H1 (cell line): ENCODE data around the gene CMYA5. TPM values are rescaled to one million over a fixed set of nuclear protein-coding genes. Genes with fewer than 3 reads are reported as not detected.

Experiments
- CTCF ChIA-PET: fragments of 300-600 bp; sonication (Branson Sonifier 250); formaldehyde crosslinking; loops from one replicate; lab custom pipeline; 2021; ENCODE audit not compliant: partially characterized antibody; lab: Charles Lee
- POLR2A ChIA-PET: fragments of 300-600 bp; sonication (Branson Sonifier 250); formaldehyde crosslinking; loops from one replicate; lab custom pipeline; 2021; ENCODE audit warnings: inconsistent platforms; ENCODE audit not compliant: partially characterized antibody; lab: Charles Lee
- DNase-seq, 2 experiments: peaks; one replicate each; pipeline versions ENCODE4 v3.0.0 to v3.0.0-alpha.2; 2010 to 2022; ENCODE audit warnings: low spot score in 2 of 2, low read depth in 1 of 2, mixed read lengths in 1 of 2
- FAIRE-seq: peaks from 2 replicates; lab custom pipeline; 2011; peaks lifted over from hg19 to GRCh38; lab: Jason Lieb, UNC
- H2AFZ ChIP-seq: 2 replicates; pipeline ENCODE4 v1.8.1; 2012; ENCODE audit warnings: low read length, inconsistent platforms
- H2AK5ac ChIP-seq: 2 replicates; pipeline ENCODE4 v1.6.1; 2013; ENCODE audit warnings: low read depth, low read length
- H2BK120ac ChIP-seq: replicated peaks from 2 replicates; pipeline ENCODE3; 2013; ENCODE audit warnings: low read depth, low read length, inconsistent platforms
- H2BK12ac ChIP-seq: 2 replicates; pipeline ENCODE4 v1.6.1; 2013; ENCODE audit warnings: low read depth, low read length
- H2BK15ac ChIP-seq: 2 replicates; pipeline ENCODE4 v1.6.1; 2013; ENCODE audit warnings: low read length
- H2BK20ac ChIP-seq: 2 replicates; pipeline ENCODE4 v1.6.1; 2013; ENCODE audit warnings: low read length
- H2BK5ac ChIP-seq: 2 replicates; pipeline ENCODE4 v1.6.1; 2013; ENCODE audit warnings: low read depth, low read length
- H3K14ac ChIP-seq: 2 replicates; pipeline ENCODE4 v1.6.1; 2013; ENCODE audit warnings: inconsistent platforms; ENCODE audit not compliant: insufficient read length
- H3K18ac ChIP-seq: 2 replicates; pipeline ENCODE4 v1.6.1; 2013; ENCODE audit warnings: low read length; ENCODE audit errors: extremely low read depth
- H3K23ac ChIP-seq: 2 replicates; pipeline ENCODE4 v1.6.1; 2013; ENCODE audit warnings: inconsistent platforms; ENCODE audit not compliant: insufficient read length
- H3K23me2 ChIP-seq: 2 replicates; pipeline ENCODE4 v1.6.1; 2013; ENCODE audit warnings: low read depth, low read length
- H3K27ac ChIP-seq: 2 replicates; pipeline ENCODE4 v1.6.1; 2011; ENCODE audit warnings: low read depth, low read length, inconsistent platforms
- H3K27me3 ChIP-seq, 4 experiments: replicated peaks in 1 of 4; 1 replicate in 1 of 4; 2 replicates in 3 of 4; pipeline versions ENCODE4 v1.6.1 to v1.8.1; 2011 to 2013; ENCODE audit warnings: low read length in 3 of 4, mild to moderate bottlenecking in 3 of 4, inconsistent platforms in 2 of 4, mixed read lengths in 2 of 4, moderate library complexity in 1 of 4; ENCODE audit not compliant: control insufficient read depth in 3 of 4, insufficient read depth in 3 of 4; ENCODE audit errors: extremely low read depth in 1 of 4
- H3K36me3 ChIP-seq, 4 experiments: 2 replicates each; pipeline versions ENCODE4 v1.6.1 to v1.8.1; 2011 to 2013; ENCODE audit warnings: mild to moderate bottlenecking in 4 of 4, low read length in 3 of 4, moderate library complexity in 2 of 4, control low read depth in 1 of 4, inconsistent platforms in 1 of 4; ENCODE audit not compliant: insufficient read depth in 4 of 4, control insufficient read depth in 2 of 4
- H3K4ac ChIP-seq: replicated peaks from 2 replicates; pipeline ENCODE3; 2013; ENCODE audit warnings: low read length, low read depth, mixed read lengths, inconsistent platforms; ENCODE audit not compliant: insufficient read length
- H3K4me1 ChIP-seq, 4 experiments: replicated peaks in 1 of 4; 1 replicate in 1 of 4; 2 replicates in 3 of 4; pipeline versions ENCODE4 v1.6.1 to v1.8.1; 2011 to 2013; ENCODE audit warnings: low read length in 3 of 4, inconsistent platforms in 2 of 4, mixed read lengths in 1 of 4; ENCODE audit not compliant: insufficient read depth in 4 of 4, control insufficient read depth in 3 of 4
- H3K4me2 ChIP-seq, 2 experiments: 2 replicates each; pipeline versions ENCODE4 v1.6.1 to v1.8.1; 2011 to 2013; ENCODE audit warnings: low read depth in 2 of 2, low read length in 2 of 2, control low read depth in 1 of 2, inconsistent platforms in 1 of 2, mild to moderate bottlenecking in 1 of 2; ENCODE audit not compliant: insufficient read depth in 1 of 2
- H3K4me3 ChIP-seq, 4 experiments: fragments of 200-600, 300-600 bp in 1 of 4; sonication (generic), shearing (Covaris generic), sonication (Bioruptor Twin) in 1 of 4; 2 replicates each; pipeline versions ENCODE4 v1.5.1 to v1.8.1; 2011 to 2016; ENCODE audit warnings: low read length in 4 of 4, low read depth in 3 of 4, control low read depth in 2 of 4, inconsistent platforms in 2 of 4, mild to moderate bottlenecking in 2 of 4, mixed read lengths in 1 of 4, moderate library complexity in 1 of 4; ENCODE audit not compliant: insufficient read depth in 2 of 4; ENCODE audit errors: extremely low read depth in 1 of 4
- H3K56ac ChIP-seq: replicated peaks from 2 replicates; pipeline ENCODE3; 2013; ENCODE audit warnings: low read depth, mild to moderate bottlenecking, mixed read lengths, low read length, inconsistent platforms; ENCODE audit not compliant: insufficient read length
- H3K79me1 ChIP-seq: 2 replicates; pipeline ENCODE4 v1.6.1; 2013; ENCODE audit warnings: low read depth, low read length, control low read depth
- H3K79me2 ChIP-seq, 2 experiments: 2 replicates each; pipeline versions ENCODE4 v1.6.1 to v1.8.1; 2012 to 2013; ENCODE audit warnings: low read length in 2 of 2, mild to moderate bottlenecking in 2 of 2, inconsistent platforms in 1 of 2; ENCODE audit not compliant: insufficient read depth in 2 of 2, control insufficient read depth in 1 of 2
- H3K9ac ChIP-seq, 4 experiments: replicated peaks in 1 of 4; 1 replicate in 1 of 4; 2 replicates in 3 of 4; pipeline versions ENCODE4 v1.6.1 to v1.8.1; 2011 to 2013; ENCODE audit warnings: low read depth in 3 of 4, low read length in 3 of 4, control low read depth in 2 of 4, mild to moderate bottlenecking in 2 of 4, moderate library complexity in 2 of 4, inconsistent platforms in 1 of 4; ENCODE audit errors: extremely low read depth in 1 of 4
- H3K9me3 ChIP-seq, 2 experiments: 2 replicates each; pipeline versions ENCODE4 v1.6.1 to v1.8.1; 2012 to 2013; ENCODE audit warnings: mild to moderate bottlenecking in 2 of 2, moderate library complexity in 2 of 2, control low read depth in 1 of 2, inconsistent platforms in 1 of 2, low read depth in 1 of 2, low read length in 1 of 2, mixed read lengths in 1 of 2; ENCODE audit not compliant: insufficient read depth in 2 of 2
- H4K20me1 ChIP-seq, 2 experiments: replicated peaks in 1 of 2; 2 replicates each; pipeline versions ENCODE3 to v1.8.1; 2011 to 2013; ENCODE audit warnings: inconsistent platforms in 2 of 2, low read length in 2 of 2, mild to moderate bottlenecking in 1 of 2; ENCODE audit not compliant: insufficient read depth in 2 of 2, control insufficient read depth in 1 of 2
- H4K5ac ChIP-seq: 2 replicates; pipeline ENCODE4 v1.6.1; 2013; ENCODE audit warnings: low read length, low read depth, mixed read lengths, inconsistent platforms; ENCODE audit not compliant: insufficient read length
- H4K8ac ChIP-seq: 2 replicates; pipeline ENCODE4 v1.8.0; 2013; ENCODE audit warnings: mild to moderate bottlenecking, moderate library complexity, low read length, inconsistent platforms; ENCODE audit not compliant: insufficient read depth; ENCODE audit errors: extremely low read depth
- H4K91ac ChIP-seq: replicated peaks from 2 replicates; pipeline ENCODE3; 2013; ENCODE audit warnings: low read length, mixed read lengths, inconsistent platforms; ENCODE audit not compliant: insufficient read length
- SAP30 ChIP-seq: fragments of 300-600 bp; sonication (generic); IDR thresholded peaks from 2 replicates; pipeline ENCODE4 v1.7.1; 2012; ENCODE audit warnings: low read length, moderate library complexity, mild to moderate bottlenecking, inconsistent platforms; ENCODE audit not compliant: insufficient read depth, insufficient replicate concordance
- SIX5 ChIP-seq: IDR thresholded peaks from 2 replicates; pipeline ENCODE4 v1.6.1; 2011; ENCODE audit warnings: mild to moderate bottlenecking, low read depth, low read length
- WGBS, 2 experiments: shearing (Covaris generic) in 1 of 2; methylation state at CpG; one replicate each; pipeline versions ENCODE4 v1.1.6 to v1.1.7; 2013 to 2015; ENCODE audit warnings: low lambda C conversion rate in 2 of 2, mixed read lengths in 2 of 2, inconsistent platforms in 1 of 2, low coverage in 1 of 2, missing lambda C conversion rate in 1 of 2; ENCODE audit not compliant: insufficient replicate concordance in 2 of 2, insufficient coverage in 1 of 2, insufficient read length in 1 of 2; ENCODE audit errors: extremely low coverage in 1 of 2, missing lambda C conversion rate in 1 of 2; 5-methylcytosine and 5-hydroxymethylcytosine counted together
- polyA plus RNA-seq, 7 experiments: library from polyadenylated mRNA; depleted of rRNA in 3 of 7; stranded (reverse) in 5 of 7; unstranded in 2 of 7; fragments of >200 nt in 5 of 7; fragments of 200-250 nt in 2 of 7; gene quantifications; 1 replicate in 5 of 7; 2 replicates in 1 of 7; 4 replicates in 1 of 7; pipeline versions ENCODE4 v1.2.1 to v1.2.3, GENCODE V29; 2011 to 2013; ENCODE audit warnings: missing spikeins in 2 of 7, mixed read lengths in 2 of 7
- total RNA-seq: library from RNA; stranded (reverse); fragmentation: NEBNext Ultra II Directional; extraction: Animal tissue kit (Norgen Biotek cat#: 25700); gene quantifications from 2 replicates; pipeline ENCODE4 v1.2.1, GENCODE V29; 2021

The CMYA5 gene
- total and polyA plus RNA-seq, 2 of the 8 experiments (the other 6 are each of a cell fraction or from before 2014, with no cell fraction given): 0.88 to 0.95 TPM

DNA sequence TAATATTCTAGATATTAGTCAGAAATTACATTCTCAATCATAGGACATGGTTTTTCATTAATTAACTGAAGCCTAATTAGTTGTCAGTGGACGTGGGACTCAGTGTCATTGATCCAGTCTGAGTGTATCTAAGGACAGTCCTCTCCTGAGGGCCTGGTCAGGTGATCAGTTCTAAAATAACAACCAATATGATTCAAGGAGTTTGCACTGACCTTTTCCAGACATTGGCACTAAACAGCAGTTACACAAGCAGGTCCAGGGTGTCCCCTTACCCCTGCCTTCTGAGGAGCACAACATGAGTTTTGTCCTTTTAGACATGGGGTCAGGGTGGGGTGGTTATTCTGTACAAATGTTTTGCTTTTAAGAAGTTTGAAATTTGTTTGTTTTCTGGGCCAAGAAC lies 97.8 kb downstream of the CMYA5 start:
- ChIA-PET POLR2A (no interaction called here), CTCF (no interaction called here)
- 82% methylated on average over 1 of the region's 1 CpG; no CpG with 5 or more reads in 1 of the 2 experiments for WGBS, 2 experiments
- H4K5ac ChIP-seq: no peak overlapping the region
- no peak overlapping the region for H3K4ac ChIP-seq
- no peak overlapping the region for H2BK15ac ChIP-seq
- H3K79me2 ChIP-seq: no peaks in the 10 kb centered on the region
- H2BK120ac ChIP-seq: no peak overlapping the region
- DNase-seq: no peak
- H3K23me2 ChIP-seq: no peaks in the 10 kb centered on the region
- H3K4me1 ChIP-seq: no peaks in the 10 kb centered on the region
- H2BK20ac ChIP-seq: no peak overlapping the region
- no peak overlapping the region for H2AK5ac ChIP-seq
- no peaks in the 10 kb centered on the region for H3K9me3 ChIP-seq
- H3K23ac ChIP-seq: no peak overlapping the region
- H2BK12ac ChIP-seq: no peak overlapping the region
- no peaks in the 10 kb centered on the region for H3K36me3 ChIP-seq
- no peak overlapping the region for H2BK5ac ChIP-seq
- H4K91ac ChIP-seq: no peak overlapping the region
- H3K18ac ChIP-seq: no peak overlapping the region
- no peak for FAIRE-seq
- no peak overlapping the region for H3K14ac ChIP-seq
- no peak overlapping the region for H3K4me2 ChIP-seq
- no peaks in the 10 kb centered on the region for H3K79me1 ChIP-seq
- no peak overlapping the region for H2AFZ ChIP-seq
- H3K27ac ChIP-seq: no peak overlapping the region
- no peak overlapping the region for H3K4me3 ChIP-seq
- H3K9ac ChIP-seq: no peak overlapping the region
- TF ChIP-seq SAP30 (no peak), SIX5 (no peak)
- no peak overlapping the region for H4K8ac ChIP-seq
- no peaks in the 10 kb centered on the region for H3K27me3 ChIP-seq
- no peak overlapping the region for H3K56ac ChIP-seq
- no peaks in the 10 kb centered on the region for H4K20me1 ChIP-seq
